Thoracic aorta (tissue), 2 donors: ENCODE results near the gene CHKB. TPM values are rescaled to one million over a fixed set of nuclear protein-coding genes. Genes with fewer than 3 reads are reported as not detected.
A peak's percentile ranks its signal among the peaks of the same experiment; 100 is the strongest.

Experiments used
- ATAC-seq: fragments of 150-250 bp; one replicate; pipeline ENCODE4 v1.8.0; 2017; ENCODE audit warnings: low read depth; ENCODE audit not compliant: insufficient number of reproducible peaks, low FRiP score
- DNase-seq: peaks from one replicate; pipeline ENCODE4 v3.0.0-alpha.2; 2020; ENCODE audit warnings: low spot score
- H3K27ac ChIP-seq, 2 donors: fragments of 200-600 bp; sonication (generic); 1 replicate in 1 of 2; 2 replicates in 1 of 2; pipeline ENCODE4 v1.5.1; 2016; ENCODE audit warnings: mild to moderate bottlenecking in 2 of 2, moderate library complexity in 2 of 2
- H3K27me3 ChIP-seq: fragments of 200-600 bp; sonication (generic); replicated peaks from 2 replicates; pipeline ENCODE4 v1.6.0; 2016; ENCODE audit warnings: mild to moderate bottlenecking; ENCODE audit not compliant: insufficient read depth
- H3K36me3 ChIP-seq: fragments of 200-600 bp; sonication (generic); one replicate; pipeline ENCODE4 v1.5.1; 2016
- H3K4me1 ChIP-seq, 2 donors: fragments of 200-600 bp; sonication (generic); 1 replicate in 1 of 2; 2 replicates in 1 of 2; pipeline versions ENCODE4 v1.5.1 to v1.6.0; 2016; ENCODE audit warnings: low read depth in 2 of 2, mild to moderate bottlenecking in 1 of 2; ENCODE audit not compliant: control insufficient read depth in 1 of 2
- H3K4me3 ChIP-seq: fragments of 200-600 bp; sonication (generic); 2 replicates; pipeline ENCODE4 v1.5.1; 2016; ENCODE audit warnings: mild to moderate bottlenecking
- H3K9me3 ChIP-seq: fragments of 200-600 bp; sonication (generic); 2 replicates; pipeline ENCODE4 v1.5.1; 2016
- CTCF ChIP-seq: fragments of 200-600 bp; sonication (generic); IDR thresholded peaks from one replicate; pipeline ENCODE4 v1.5.1; 2019; ENCODE audit warnings: antibody characterized with exemption
- total RNA-seq, 2 donors: library from RNA; depleted of rRNA; stranded (reverse); fragments of >200 nt; gene quantifications; one replicate each; pipeline versions ENCODE4 v1.1.0 to v1.2.3, GENCODE V29; 2016

The CHKB gene
- total RNA-seq, 2 donors from 2014 or later = 52.6 to 78.7 TPM

GRCh38 chr22:50567721-50568252 is 14.9 kb downstream of the CHKB start:
- TF ChIP-seq CTCF = no peak
- H3K36me3 ChIP-seq = no peaks in the 10 kb centered on the region
- ATAC-seq = no peak
- no peak for DNase-seq
- no peak overlapping the region for H3K4me3 ChIP-seq
- no peaks in the 10 kb centered on the region for H3K27me3 ChIP-seq
- no peak overlapping the region for H3K27ac ChIP-seq
- H3K4me1 ChIP-seq = peaks cover 9 to 13% of the 10 kb centered on the region in 2 donors
- no peaks in the 10 kb centered on the region for H3K9me3 ChIP-seq

GRCh38 chr22:50564289-50564688 is 18.4 kb downstream of the CHKB start:
- Histone ChIP-seq H3K4me3 (no peak overlapping the region), H3K4me1 (peaks cover 9 to 13% of the 10 kb centered on the region in 2 donors), H3K36me3 (no peaks in the 10 kb centered on the region), H3K27me3 (no peaks in the 10 kb centered on the region), H3K27ac (no peak overlapping the region), H3K9me3 (no peaks in the 10 kb centered on the region)
- TF ChIP-seq CTCF = no peak
- DNase-seq (no peak), ATAC-seq (no peak)

GRCh38 chr22:50563413-50564160 is 19.1 kb downstream of the CHKB start:
- Histone ChIP-seq H3K36me3 (no peaks in the 10 kb centered on the region), H3K4me1 (peaks cover 9 to 13% of the 10 kb centered on the region in 2 donors), H3K27me3 (no peaks in the 10 kb centered on the region), H3K4me3 (peak overlapping the region; percentile 95), H3K27ac (no peak overlapping the region), H3K9me3 (no peaks in the 10 kb centered on the region)
- ATAC-seq = peak; percentile 11
- TF ChIP-seq CTCF = no peak
- DNase-seq = no peak

- DNase-seq = peak; percentile 88
- H3K36me3 ChIP-seq = no peaks in the 10 kb centered on the region
- H3K9me3 ChIP-seq = no peaks in the 10 kb centered on the region
- ATAC-seq = peak; percentile 86
- H3K27me3 ChIP-seq = no peaks in the 10 kb centered on the region
- H3K4me1 ChIP-seq = peaks cover 9 to 13% of the 10 kb centered on the region in 2 donors
- no peak within 1 kb of the TSS for H3K27ac ChIP-seq
- TF ChIP-seq CTCF = peak; percentile 97
- peak within 1 kb of the TSS; percentile 95 for H3K4me3 ChIP-seq
These were observed 19.9 kb downstream of the CHKB start, which contains the start of gene SYCE3 for GRCh38 chr22:50562523-50563412. Gene SYCE3, minus strand, starts transcription at chr22:50562919. Its CDS starts 6,514 bp downstream, at chr22:50556405.
